GM19035 (cell line): ENCODE measurements around the gene ARPC1B.
"Not testable (repeated sequence)": the region's sequence is repeated elsewhere in the genome, so short reads cannot be mapped to it uniquely, and the experiment has no call there.

Source experiments
- ATAC-seq: cut with Tn5 transposase; IDR thresholded peaks from one replicate; pipeline ENCODE4 v1.9.1; 2021; ENCODE audit not compliant: unreplicated experiment

The ARPC1B gene

DNA sequence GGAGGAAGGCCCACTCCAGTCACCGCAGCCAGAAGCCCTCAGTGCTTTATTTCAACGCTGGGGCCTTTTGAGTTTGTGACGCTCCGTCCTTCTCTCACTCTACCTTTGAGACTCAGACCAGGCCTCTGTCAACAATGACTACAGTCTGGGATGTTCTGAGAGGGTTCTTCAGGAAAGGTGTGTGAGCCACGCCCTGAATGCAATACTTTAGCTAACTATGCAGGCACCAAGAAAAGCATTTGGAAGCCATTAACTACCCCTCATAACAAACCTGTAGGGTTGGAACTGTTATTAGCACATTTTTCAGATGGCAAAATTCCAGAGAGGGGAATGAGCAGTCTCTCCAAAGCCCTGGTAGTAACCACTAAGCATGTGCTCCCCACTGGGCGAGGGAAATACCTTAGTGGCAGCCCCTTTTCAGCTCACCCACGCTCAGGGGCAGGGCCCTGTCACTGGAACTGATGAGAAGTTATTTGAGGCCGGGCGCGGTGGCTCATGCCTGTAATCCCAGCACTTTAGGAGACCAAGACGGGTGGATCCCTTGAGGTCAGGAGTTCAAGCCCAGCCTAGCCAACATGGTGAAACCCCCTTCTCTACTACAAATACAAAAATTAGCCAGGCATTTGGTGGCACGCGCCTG lies 5.7 kb upstream of the ARPC1B start:
- no peak for ATAC-seq

DNA sequence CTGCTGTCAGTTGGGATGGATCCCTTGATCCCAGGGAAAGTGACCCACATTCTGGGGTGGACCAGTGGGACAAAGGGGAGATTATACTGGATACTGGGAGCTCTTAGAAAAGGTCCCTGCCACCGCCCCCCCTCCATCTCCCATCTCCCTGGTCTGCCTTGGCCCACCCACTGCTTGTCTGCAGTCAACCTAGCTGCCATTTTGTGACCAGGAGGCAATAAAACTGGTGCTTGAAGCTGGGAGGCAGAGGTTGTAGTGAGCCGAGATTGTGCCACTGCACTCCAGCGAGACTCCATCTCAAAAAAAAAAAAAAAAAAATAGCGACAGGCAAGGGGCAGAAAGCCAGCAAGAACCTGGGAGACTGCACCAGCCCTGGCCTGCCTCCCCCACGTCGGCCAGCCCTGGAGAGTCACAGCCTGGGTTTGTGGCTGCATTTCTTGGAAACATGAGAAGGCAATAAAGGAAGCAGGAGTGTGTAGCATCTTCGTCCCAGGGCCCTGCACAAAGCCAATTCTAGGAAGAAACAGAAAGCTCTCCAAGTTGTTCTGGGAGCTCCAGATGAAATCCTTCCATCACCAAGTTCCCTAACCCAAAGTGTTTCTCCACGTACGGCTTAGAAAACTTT lies 4.7 kb upstream of the ARPC1B start:
- ATAC-seq: no peak

DNA sequence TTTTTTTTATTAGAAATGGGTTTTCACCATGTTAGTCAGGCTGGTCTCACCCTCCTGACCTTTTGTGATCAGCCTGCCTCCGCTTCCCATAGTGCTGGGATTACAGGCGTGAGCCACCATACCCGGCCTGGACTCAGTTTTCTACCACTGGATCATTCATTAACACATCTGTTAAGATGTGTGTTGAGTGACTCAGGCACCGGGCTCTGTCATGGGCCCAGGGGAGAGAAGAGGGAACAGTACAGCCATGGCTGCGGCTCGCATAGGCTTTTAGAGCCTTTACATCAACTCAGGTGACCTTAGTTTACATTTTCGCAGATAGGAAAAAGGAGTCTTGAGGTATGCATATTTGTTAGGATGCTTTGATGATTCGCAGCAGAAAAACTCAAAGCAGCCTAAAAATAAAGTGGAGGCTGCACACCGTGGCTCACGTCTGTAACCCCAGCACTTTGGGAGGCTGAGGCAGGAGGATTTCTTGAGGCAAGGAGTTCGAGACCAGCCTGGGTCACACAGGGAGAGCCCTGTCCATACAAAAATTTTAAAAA lies 3.1 kb upstream of the ARPC1B start:
- no peak for ATAC-seq

DNA sequence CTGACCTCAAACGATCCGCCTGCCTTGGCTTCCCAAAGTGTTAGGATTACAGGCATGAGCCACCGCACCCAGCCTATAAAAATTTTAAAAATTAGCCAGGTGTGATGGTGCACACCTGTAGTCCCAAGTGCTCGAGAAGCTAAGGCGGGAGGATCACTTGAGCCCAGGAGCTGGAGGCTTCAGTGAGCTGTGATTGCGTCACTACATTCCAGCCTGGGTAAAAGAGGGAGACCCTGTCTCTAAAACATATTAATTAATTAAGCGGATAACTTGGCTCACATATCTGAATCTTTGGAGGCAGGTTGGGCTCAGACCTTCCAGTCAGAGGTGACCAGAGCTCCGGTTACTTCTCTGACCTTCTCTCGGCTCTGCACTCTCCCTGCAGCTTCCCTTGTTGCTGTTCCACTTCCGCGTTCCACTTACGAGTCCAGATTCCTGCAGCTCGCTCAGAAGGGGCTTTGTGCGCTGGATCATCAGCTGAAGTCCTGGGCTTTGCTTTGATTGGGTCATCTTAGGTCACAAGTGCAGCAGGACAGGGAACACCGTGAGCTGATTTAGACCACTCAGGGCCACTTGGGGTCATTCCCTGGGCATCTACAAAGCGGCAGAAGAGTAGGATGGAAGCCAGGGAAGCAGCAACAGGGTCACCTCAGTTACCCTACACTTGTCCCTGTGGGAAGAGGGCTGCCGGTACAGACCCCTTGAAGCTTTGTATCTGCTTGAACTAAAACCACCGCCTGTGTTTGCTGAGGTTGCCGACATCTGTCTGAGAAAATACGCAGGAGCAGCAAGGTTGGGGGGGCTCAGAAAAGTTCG lies 2.0 kb upstream of the ARPC1B start:
- ATAC-seq: no peak

GRCh38 chr7:99373091-99374066 lies 1.2 kb upstream of the ARPC1B start:
- ATAC-seq: no peak

DNA sequence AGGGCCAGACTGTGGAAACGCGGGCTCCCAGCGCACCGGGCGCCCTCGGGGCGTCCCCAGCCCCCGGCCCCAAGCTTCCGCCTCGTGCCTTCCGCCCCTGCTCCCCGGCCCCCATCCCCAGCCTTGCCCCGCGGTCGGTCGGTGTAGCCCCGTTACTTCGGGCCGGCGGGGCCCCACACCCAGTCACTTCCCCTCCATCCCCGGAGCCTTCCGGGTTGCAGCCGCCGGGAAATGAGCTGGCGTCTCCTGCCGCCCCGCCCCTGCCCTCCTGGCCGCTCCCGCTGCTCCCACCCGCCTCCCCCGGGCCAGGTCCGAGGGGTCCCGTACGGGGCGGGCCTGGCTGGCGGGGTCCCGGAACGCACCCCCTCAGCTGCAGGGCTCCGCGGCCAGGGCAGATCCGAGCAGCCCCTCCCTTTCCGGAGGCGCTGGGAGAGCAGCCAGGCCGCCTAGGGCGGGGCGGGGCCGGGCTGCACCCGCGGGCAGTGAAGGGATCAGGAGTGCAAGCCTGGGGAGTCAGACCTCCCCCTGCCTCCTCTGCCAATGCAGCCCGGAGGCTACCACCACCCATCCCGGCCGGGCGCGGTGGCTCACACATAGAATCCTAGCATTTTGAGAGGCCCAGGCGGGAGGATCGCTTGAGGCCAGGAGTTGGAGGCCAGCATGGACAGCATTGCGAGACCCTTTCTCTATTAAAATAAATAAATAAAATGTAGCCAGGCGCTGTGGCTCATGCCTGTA lies 709 bp downstream of the ARPC1B start:
- ATAC-seq: peak; percentile 46

DNA sequence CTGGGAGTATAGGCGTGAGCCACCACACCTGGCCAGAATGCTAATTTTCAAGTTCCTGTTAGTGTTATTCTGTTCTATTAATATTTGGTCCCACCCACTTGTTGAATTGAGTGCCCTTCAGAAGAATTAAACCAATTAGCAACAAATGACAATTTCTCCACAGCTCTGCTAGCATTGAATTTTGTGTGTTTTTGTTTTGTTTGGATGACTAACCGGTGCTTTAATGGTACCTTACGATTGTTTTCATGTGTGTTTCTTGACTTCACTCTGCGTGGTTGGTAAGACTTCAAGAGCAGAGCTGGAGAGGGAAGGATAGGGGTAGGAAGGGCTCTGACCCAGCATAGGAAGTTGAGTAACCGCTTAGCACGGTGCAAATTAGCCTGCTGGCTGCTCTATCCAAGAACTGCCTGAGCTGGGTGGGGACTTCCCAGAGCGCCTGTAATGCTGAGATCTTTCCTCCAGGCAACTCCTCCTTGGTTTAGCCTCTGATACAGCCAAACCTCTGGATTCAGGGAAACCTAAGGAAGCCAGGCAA lies 4.6 kb downstream of the ARPC1B start:
- no peak for ATAC-seq

DNA sequence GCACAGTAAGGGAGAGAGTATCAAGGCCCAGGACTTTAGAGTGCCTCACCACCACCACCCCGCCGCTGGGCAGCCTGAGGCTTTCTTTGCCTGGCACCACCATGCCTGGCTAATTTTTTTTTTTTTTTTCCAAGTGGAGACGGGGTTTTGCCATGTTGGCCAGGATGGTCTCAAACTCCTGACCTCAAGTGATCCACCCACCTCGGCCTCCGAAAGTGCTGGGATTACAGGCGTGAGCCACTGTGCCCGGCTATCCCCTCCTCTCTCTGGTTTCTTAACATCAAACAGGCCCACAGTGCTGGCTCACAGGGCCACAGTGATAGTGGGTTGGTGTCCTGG lies 5.1 kb downstream of the ARPC1B start:
- ATAC-seq: not testable (repeated sequence)

- ATAC-seq: peak; percentile 36
Measured at GRCh38 chr7:99380032-99380822, 5.7 kb downstream of the ARPC1B start.

DNA sequence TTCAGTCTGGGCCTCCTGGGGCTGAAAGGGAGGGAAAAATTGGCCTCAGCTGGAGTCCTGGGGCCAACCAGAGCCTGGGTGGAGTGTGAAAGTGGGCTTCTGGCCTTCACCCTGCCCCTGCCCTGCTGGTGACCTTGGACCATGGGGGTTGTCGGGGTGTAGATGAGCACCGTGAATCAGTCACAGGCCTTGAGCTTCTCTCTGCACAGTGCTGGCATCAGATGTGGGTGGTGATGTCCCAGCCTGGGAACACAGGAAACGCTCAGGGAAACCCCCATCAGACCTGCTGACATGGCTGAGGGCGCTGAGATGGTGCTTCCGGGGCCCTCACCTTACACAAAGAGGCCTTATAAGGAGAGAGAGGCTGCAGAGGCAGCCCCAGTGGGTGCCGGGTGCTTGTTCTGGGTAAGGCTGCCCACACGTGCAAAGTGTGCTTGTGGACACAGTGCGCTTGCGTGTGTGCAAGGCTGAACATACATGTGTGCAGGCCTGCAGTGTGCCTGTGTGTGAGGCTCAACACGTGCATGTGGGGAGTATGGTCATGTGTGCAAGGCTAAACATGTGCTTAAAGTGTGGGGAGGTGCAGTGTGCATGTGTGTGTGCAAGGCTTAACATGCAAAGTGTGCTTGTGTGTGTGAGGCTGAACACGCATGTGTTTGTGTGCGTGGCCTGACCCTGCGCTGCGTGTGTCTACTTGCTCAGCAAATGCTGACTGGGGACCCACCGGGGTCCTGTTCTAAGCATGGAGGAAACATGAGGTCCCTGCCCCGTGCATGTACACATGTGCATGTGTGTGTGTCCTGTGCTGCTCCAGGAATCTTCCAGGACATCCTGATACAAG lies 6.5 kb downstream of the ARPC1B start:
- peak; percentile 74 for ATAC-seq

DNA sequence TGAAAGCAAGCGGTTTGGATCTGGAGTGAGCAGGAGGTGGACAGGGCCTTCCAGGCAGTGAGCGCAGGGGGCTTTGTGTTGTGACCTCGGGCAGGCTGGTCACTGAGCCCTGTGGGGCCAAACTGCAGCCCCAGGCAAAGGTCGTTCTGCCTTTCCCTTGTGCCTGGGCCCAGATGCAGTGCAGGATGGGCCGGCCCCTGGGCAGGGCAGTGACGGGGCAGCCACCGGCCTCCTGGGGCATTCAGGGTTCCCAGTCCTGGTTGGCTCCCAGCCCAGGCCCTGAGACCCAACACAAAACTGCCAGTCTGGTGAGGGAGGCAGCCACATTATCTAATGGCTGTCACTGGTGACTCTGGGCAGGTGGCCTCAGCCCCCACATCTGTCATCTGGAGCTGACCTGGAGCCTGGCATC lies 7.1 kb downstream of the ARPC1B start:
- ATAC-seq: no peak

- ATAC-seq: no peak
Measured at GRCh38 chr7:99383203-99383602, 8.7 kb downstream of the ARPC1B start.

- ATAC-seq: no peak
Measured at GRCh38 chr7:99383791-99384370, 9.4 kb downstream of the ARPC1B start.

DNA sequence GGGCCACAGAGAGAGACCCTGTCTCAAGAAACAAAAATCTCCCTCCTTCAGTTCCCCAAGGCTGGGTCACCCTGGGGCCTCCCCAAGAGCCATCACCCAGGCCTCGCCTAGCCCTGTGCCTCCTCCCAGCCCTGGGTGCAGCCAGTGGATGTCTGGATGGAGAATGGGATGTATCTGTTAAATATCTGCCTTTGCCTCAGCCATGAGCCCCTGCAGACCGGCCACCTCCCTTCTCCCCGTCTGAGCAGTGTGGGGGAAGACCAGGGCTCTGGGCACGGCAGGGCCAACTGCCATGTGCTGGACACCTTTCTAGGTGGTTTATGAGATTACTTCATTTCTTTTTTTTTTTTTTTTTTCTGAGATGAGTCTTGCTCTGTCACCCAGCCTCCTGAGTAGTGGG lies 10.0 kb downstream of the ARPC1B start:
- no peak for ATAC-seq

DNA sequence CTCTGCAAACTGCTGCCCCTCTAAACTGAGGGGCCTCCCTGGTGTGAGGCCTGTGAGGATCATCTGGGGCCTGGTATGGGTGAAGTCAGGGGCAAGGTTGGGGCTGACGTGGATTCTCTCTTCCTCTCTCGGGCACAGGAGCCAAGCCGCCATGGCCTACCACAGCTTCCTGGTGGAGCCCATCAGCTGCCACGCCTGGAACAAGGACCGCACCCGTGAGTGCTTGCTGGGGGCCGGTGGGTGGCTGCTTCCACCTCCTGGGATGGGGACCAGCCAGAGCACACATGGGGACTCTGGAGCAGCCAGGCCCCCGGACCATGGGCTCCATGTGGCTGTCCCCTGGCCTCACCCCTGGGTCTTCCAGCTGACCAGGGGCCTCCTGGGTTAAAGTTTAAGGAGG lies 11.0 kb downstream of the ARPC1B start:
- ATAC-seq: no peak

GRCh38 chr7:99386584-99387238 lies 12.2 kb downstream of the ARPC1B start:
- no peak for ATAC-seq

GRCh38 chr7:99387239-99387635 lies 12.7 kb downstream of the ARPC1B start:
- ATAC-seq: not testable (repeated sequence)
